Measurements from ENCODE around the gene FCMR.

- no peak for TF ChIP-seq CTCF (IDR thresholded peaks at IDR 0.05)
- no peak for TF ChIP-seq POLR2A (IDR thresholded peaks at IDR 0.05)
These were observed 16.2 kb downstream of the FCMR start for GRCh38 chr1:206905295-206906164.
